AG10803 (cell line): Measurements from ENCODE around the gene EIF3I.

Experiments
- DNase-seq: peaks from one replicate; pipeline ENCODE4 v3.0.0; 2010; ENCODE audit warnings: low read depth
- H3K4me3 ChIP-seq: 2 replicates; pipeline ENCODE4 v1.5.1; 2011; ENCODE audit warnings: mild to moderate bottlenecking, low read length, control low read depth
- TF ChIP-seq, protein P1 (sequence below): conservative IDR thresholded peaks from 2 replicates; pipeline ENCODE4 v1.5.1; 2011; ENCODE audit warnings: mild to moderate bottlenecking, low read length, control low read depth, inconsistent platforms

EIF3I gene

DNA sequence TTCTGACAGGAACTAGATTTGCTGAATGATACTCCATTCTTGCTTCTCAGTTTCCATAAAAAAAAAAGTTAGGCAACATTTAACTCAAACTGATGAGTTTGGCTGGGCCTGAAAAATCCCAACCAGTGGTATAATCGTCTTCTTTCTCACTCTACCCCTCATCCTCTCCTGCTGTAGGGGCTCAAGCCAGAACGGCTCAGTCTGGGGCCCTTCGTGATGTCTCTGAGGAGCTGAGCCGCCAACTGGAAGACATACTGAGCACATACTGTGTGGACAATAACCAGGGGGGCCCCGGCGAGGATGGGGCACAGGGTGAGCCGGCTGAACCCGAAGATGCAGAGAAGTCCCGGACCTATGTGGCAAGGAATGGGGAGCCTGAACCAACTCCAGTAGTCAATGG is 41.1 kb upstream of the EIF3I start:
- no peak for DNase-seq
- TF ChIP-seq, protein P1, sequence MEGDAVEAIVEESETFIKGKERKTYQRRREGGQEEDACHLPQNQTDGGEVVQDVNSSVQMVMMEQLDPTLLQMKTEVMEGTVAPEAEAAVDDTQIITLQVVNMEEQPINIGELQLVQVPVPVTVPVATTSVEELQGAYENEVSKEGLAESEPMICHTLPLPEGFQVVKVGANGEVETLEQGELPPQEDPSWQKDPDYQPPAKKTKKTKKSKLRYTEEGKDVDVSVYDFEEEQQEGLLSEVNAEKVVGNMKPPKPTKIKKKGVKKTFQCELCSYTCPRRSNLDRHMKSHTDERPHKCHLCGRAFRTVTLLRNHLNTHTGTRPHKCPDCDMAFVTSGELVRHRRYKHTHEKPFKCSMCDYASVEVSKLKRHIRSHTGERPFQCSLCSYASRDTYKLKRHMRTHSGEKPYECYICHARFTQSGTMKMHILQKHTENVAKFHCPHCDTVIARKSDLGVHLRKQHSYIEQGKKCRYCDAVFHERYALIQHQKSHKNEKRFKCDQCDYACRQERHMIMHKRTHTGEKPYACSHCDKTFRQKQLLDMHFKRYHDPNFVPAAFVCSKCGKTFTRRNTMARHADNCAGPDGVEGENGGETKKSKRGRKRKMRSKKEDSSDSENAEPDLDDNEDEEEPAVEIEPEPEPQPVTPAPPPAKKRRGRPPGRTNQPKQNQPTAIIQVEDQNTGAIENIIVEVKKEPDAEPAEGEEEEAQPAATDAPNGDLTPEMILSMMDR: no peak
- H3K4me3 ChIP-seq: peak overlapping the region; percentile 80

DNA sequence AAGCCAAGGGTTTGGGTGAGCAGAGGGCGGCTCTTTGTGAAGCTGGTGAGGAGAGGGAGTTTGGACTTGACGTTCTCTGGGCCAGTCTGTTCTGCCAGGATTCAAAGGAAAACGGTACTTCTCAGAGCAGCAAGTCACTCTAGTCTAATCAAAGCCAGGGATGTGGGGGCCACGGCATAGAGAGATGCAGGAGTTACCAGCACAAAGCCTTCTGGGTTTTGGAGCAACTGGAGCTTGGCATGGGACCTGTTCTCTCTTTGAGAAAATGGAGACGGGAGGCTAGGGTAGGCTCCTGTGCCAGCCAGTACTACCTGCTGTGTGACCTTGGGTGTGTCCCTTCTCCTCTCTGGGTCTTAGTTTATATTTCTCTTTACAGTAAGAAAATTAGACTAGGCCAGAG is 40.6 kb upstream of the EIF3I start:
- peak overlapping the region; percentile 80 for H3K4me3 ChIP-seq
- no peak for DNase-seq
- TF ChIP-seq, protein P1: no peak

DNA sequence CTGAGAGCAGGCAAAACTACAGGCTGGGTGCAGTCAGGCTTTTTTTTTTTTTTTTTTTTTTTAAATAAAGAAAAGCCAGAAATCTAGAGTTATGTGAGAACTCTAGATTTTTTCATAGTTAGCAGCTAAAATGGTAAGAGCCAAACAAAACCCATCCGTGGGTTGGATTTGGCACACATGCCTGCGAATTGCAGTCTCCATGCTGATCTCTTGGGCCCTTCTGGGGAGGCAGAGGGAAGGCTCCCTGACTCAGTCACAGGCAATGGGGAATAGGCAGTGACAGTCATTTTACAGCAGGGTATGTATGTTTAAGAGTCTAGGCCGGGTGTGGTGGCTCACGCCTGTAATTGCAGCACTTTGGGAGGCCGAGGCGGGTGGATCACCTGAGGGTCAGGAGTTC is 40.1 kb upstream of the EIF3I start:
- no peak for DNase-seq
- peak overlapping the region; percentile 80 for H3K4me3 ChIP-seq
- TF ChIP-seq, protein P1: no peak

GRCh38 chr1:32184650-32185049 is 37.6 kb upstream of the EIF3I start:
- DNase-seq: no peak
- no peak overlapping the region for H3K4me3 ChIP-seq
- TF ChIP-seq, protein P1: no peak

- TF ChIP-seq, protein P1: no peak
- no peak for DNase-seq
- H3K4me3 ChIP-seq: no peak overlapping the region
Measured at GRCh38 chr1:32186077-32186476, 36.1 kb upstream of the EIF3I start.

DNA sequence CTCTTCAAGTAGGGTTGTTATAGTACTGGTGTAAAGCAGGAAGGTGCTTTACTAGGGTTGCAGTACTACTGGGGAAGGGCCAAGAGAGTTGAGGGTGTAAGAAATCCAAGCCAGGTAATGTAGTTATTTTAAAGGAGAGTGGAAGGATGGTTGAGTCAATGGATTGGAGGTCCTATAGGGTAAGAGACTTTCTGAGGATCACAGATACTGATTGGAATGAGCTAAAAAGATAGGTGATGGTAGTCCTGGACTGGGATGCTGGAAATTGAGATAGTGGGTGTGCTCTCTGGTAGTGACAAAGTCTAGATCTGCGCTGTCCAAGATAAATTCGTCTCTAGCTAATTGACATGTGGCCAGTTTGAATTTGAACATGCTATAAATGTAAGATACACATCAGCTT is 35.7 kb upstream of the EIF3I start:
- TF ChIP-seq, protein P1: no peak
- no peak overlapping the region for H3K4me3 ChIP-seq

DNA sequence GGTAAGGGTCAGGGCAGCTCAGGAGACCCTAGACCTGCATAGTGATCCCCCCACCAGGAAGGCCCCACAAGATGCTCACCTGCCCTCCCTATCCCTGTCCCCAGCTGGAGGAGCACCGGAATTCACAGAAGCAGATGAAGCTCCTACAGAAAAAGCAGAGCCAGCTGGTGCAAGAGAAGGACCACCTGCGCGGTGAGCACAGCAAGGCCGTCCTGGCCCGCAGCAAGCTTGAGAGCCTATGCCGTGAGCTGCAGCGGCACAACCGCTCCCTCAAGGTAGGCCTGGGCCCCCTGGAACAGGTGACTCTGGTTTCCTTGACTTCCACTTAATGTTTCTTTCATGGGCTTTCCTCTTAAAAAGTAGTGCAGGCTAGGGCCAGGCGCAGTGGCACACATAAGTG is 34.4 kb upstream of the EIF3I start:
- TF ChIP-seq, protein P1: no peak
- no peak overlapping the region for H3K4me3 ChIP-seq
- no peak for DNase-seq

More for the DNA sequence above, 35.7 kb upstream of the EIF3I start:
- no peak for DNase-seq
